Stimulated activated CD8-positive, alpha-beta memory T cell treated with anti-CD3 and anti-CD28 coated beads, Interleukin-7, amount 100 ng/mL, for 4 hours (primary cell): Measurements from ENCODE around the gene TTC39B.
A peak's percentile ranks its signal among the peaks of the same experiment; 100 is the strongest.

Source experiments
- DNase-seq, 2 donors: peaks; one replicate each; pipeline ENCODE4 v3.0.0-alpha.2; 2020; ENCODE audit warnings: low read depth in 2 of 2

The TTC39B gene

GRCh38 chr9:15227491-15227890 lies 79.5 kb downstream of the TTC39B start:
- no peak for DNase-seq

DNA sequence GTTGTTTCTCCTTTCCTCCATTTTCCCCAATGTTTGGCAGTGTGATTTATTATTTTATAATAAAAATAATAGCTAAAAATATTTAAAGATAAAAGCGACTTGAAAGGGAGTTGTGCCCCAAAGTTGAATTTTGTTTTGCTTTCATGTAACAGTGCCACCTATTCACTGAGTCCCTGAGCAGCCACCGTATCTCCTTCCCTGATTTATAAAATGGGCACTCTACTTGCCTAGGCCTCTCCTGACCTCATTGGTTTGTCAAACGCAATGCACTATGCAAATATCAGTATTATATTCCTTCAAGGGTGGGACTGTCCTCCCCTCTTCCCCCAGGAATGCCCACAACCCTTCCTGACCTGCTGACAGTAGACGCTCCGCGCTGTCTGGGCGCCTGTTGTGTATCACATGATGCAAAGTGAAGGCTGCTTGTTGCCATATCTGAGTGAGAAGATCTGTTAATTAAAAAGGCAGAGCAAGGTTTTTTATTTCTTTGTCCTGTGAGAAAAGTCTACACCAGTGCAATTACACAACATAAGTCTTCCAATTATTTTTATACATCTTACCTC lies 81.4 kb downstream of the TTC39B start:
- no peak for DNase-seq

GRCh38 chr9:15222313-15222712 lies 84.7 kb downstream of the TTC39B start:
- DNase-seq: no peak

GRCh38 chr9:15221746-15222145 lies 85.3 kb downstream of the TTC39B start:
- no peak for DNase-seq

DNA sequence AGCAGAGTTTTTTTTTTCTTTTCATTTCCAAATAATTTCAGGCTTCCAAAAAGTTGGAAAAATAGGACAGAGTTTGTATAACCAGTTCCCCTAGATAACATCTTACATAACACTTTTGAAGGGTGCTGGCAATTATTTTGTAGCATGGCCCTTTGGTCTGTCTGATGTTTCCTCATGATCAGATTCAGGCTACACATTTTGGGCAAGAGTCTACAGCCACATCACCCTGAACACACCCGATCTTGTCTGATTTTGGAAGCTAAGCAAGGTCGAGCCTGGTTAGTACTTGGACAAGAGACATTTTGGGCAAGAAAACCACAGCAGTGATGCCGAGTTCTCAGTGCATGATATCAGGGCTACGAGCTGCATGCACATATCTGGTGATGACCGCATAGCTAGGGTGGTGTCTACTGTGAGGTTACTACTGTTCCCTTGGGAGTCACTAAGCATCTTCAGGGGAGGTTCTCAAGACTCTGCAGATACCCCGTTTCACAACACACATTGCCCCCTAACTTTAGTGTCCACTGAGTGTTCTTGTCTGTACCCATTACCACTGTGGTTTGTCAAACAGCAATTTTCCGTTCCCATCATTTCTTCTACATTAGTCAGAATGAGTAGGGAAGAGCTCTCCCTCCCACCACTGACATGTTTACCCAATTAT lies 86.2 kb downstream of the TTC39B start:
- DNase-seq: no peak

GRCh38 chr9:15219546-15219945 lies 87.5 kb downstream of the TTC39B start:
- DNase-seq: no peak

DNA sequence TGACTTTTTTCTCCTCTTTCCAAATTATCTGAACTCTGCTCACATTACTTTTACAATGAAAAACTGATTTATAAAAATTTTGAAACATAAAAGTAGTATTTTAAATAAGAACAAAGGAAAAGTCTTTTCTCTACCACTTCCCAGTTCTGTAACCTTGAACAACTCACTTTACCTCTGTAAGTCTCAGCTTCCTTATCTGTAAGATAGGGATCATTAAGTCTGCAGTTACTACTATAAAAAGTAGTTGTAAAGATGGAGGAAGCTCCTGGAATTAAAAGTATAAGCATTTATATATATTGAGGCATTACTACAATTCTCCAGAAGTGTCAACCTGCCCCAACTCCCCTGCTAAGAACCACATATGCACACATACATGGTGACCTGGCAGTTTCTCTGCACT lies 88.0 kb downstream of the TTC39B start:
- DNase-seq: no peak

- DNase-seq: no peak
Measured at GRCh38 chr9:15213249-15213648, 93.8 kb downstream of the TTC39B start.

DNA sequence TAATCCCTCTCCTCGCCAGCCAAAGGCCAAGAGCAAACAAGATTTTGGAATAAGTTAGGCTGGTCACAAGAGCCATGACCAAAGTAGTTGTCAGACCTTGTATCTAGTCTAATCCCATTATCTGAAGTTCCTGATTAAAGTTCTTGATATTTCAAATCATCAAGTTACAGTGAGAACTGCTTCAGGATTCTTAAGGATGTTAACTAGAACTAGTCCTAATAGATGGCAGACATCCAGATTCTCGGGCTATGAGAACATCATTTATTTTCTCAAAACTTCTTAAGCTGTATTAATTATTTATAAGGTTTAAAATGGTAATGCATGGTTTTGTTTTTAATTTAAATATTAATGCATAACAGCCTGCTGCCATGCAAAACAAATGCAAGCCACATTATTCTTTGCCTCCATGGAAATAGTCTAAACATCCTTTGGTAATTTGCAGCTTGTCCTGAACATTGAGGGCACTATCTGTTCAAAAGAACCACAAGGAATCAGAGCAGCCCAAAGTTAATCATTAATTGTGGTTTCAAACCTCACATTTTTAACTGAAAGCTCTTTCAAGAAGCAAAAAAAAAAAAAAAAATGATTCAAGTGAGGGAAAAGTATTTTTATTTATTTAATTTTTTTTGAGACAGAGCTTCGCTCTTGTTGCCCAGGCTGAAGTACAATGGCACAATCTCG lies 95.1 kb downstream of the TTC39B start:
- DNase-seq: no peak

DNA sequence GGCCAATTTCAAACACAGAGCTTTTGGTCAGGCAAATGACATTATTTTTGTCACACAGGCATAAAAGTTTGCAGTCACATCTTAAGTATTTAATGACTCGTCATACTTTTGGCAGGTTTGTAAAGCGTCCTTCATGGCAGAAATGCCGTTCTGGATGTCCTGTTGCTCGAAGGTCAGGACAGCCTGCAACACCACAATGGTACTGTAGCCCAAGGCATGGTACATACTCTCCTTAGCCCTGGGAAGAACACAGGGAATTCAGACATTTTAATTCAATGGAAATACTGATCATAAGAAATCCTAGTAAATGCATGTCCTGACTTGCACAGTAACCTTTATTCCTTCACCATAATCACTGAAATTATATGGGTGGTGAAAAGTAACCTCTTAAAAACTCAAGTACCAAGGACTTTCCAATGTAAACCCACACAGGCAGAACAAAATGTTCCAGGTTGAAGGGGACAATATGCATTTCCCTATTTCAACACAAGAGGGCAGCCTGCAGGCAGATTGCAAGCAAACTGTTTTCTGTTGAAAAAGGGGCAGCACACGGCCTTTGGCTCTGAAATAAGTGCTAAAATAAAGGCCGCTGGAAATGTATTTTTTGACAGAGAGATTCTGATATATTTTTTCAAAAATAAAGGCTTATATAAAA lies 95.7 kb downstream of the TTC39B start:
- DNase-seq: peak; percentile 21 to 39

GRCh38 chr9:15206903-15207696 lies 99.9 kb downstream of the TTC39B start:
- no peak for DNase-seq

DNA sequence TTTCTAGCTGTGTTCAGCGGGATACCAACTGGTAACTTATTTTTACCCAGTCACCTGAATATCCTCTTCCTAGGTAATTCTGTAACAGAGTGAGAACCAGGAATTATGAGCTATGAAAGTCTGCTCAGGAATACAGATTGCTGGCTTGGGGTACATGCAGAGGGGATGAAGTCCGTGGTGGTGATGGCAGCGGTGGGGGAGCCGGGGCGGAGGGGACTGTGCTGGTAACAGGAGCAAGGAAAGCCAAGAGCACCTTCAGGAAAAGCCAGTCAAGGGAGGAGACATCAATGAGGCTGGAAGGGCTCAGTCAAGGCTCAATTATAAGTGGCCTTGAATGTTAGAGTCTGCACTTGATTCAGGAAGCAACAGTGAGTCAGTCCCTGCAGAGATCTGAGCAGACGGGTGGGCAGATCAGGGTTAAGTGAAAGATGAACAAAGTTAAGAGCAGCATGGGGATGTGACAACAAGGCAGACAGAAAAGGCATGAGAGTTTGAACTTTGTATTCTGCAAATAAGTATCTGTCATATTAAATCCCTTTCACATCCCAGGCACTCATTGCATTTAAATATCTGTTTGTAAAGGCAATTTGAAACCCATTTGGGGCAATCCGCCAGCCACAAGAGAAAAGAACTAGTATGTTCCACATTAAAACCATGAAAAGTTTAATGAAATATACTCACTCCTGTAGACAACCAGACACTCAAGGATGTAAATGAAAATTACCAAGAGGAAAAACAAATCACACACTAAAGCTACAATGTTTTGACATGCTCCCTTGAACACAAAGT lies 101.2 kb downstream of the TTC39B start:
- no peak for DNase-seq

DNA sequence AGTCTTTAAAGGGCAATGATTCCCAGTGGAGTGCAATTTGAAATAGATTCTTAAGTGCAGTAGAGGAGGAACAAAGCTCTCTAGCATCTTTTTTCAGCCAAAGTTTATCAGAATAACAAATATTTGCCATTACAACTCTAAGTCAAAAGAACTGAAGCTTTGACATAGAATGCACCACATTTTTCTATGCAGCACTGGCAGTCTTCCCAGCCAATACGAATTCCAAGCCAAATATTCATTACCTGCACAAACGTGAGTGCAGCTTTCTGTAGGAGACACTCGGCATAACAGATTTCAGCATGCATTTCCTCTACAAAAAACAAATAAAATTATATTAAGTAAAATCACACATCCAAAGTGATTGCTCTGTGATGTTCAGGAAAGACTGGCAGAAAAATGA lies 103.4 kb downstream of the TTC39B start:
- no peak for DNase-seq

GRCh38 chr9:15200111-15200510 lies 106.9 kb downstream of the TTC39B start:
- no peak for DNase-seq

- no peak for DNase-seq
Measured at GRCh38 chr9:15192856-15193255, 114.2 kb downstream of the TTC39B start.

DNA sequence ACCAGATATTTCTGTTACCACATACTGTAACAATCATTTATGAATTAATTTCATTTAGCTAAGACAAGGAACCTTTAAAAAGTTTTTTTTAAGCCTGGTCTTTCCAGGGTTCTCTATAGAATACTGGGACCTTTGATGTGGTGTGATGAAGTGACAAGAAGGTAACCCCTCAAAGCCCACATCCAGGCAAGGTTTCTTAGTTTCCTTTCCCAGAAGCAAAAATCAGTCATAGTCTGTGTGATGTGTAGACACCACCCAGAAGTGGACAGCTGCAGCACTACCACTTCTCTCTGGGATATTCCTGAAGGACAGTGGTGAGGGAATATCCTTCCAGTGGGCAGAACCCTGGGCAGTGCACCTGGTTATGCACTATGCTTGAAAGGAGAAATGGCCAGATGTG lies 115.6 kb downstream of the TTC39B start:
- DNase-seq: no peak

- DNase-seq: no peak
Measured at GRCh38 chr9:15189481-15189880, 117.5 kb downstream of the TTC39B start.

DNA sequence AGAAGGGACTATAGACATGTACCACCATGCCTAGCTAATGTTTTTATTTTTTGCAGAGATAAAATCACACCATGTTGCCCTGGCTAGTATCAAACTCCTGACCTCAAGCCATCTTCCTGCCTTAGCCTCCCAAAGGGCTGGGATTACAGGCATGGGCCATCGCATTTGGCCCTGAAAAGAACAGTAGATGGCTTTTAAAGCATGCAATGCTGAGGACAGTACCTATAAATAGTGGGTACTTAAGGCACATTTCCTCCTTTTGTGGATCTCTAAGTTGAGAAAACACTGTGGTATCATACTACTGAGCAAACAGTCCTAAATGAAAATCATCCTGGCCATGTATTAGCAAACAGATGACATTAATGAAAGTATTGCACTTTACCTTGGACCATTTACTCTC lies 119.4 kb downstream of the TTC39B start:
- DNase-seq: no peak

- DNase-seq: no peak
Measured at GRCh38 chr9:15182730-15183129, 124.3 kb downstream of the TTC39B start.

DNA sequence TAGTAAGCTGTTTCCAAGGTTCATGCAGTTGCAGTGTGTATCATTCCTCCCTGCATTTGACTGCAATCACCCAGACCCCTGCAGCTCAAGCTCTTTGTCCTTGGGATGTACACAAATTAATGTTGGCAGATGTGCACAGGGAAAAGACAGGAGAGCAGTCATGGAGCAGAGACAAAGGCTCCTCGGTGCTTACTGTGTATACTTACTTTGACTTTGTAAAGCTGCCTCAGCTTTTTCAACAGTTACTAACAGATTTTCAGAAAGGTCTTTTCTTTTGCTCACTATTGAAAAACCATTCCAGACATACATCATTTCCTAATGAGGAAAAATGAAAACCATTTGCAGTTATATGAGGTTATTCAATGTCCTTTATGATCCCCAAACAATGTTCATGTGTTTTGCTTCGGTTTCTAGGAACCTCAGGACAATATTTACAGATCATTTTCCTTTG lies 124.9 kb downstream of the TTC39B start:
- DNase-seq: no peak

- DNase-seq: no peak
Measured at GRCh38 chr9:15180124-15180523, 126.9 kb downstream of the TTC39B start.
